ENCODE results near the gene NOP16.
A peak's percentile ranks its signal among the peaks of the same experiment; 100 is the strongest.

The NOP16 gene

GRCh38 chr5:176384366-176384930 is 4.0 kb downstream of the NOP16 start:
- no peak for DNase-seq

DNA sequence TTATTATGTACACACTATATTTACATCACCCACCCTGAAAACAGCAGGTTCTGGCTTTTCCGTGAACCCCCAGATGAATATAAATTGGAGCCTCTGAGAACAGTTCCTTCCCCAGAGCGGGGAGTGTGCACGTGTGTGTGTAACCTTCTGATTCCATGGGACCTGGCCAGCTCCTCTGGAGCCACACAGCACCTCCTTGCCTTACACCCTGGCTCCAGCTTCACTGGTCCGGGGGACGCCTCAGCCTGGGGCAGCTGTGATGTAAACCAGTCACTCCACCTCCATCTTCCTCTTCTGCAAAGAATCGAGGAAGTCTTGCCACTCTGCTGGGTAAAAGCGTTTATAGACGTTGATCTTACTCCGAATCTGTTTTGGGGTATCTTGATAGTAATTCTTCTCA is 4.4 kb downstream of the NOP16 start:
- DNase-seq: no peak

- DNase-seq: no peak
Observed at GRCh38 chr5:176383248-176383905, 5.0 kb downstream of the NOP16 start.

DNA sequence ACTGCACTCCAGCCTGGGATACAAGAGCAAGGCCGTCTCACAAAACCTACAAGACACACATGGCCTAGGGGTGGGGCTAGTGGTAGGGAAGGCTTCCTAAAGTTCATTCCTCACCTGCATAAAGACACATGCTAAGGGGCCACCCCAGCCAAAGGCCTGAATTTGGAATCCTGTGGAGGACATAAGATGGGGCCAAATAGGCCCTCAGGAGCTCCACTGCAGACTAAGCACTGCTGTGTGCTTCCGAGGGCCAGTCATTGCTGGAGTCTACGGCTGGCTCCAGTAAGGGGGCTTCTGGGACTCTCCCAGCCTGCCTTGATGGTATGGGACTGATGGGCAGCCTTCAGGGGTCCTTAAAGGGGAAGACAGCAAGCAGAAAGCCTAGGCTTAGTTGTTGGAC is 5.7 kb downstream of the NOP16 start:
- no peak for DNase-seq

- DNase-seq: no peak
Observed at GRCh38 chr5:176381979-176382378, 6.4 kb downstream of the NOP16 start.

DNA sequence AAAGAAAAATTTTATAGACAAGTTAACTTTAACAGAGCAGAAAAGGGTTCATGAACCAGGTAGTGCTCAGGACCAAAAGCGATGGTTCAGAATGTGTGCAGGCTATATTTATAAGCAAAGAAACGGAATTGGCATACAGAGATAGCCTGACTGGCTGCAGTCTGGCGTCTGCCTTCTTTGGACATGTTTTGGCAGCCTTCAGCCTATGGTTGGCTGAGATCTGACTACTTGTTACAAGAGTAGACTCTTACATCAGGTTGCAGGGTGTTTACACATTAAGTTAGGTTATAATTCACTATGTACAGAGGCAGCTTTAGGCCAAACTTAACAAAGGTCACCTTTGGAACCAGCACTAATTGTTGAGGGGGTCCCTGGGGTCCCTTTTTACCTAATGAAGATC is 7.0 kb downstream of the NOP16 start:
- DNase-seq: no peak

- DNase-seq: no peak
Observed at GRCh38 chr5:176379881-176380280, 8.5 kb downstream of the NOP16 start.

GRCh38 chr5:176373100-176373818 is 15.1 kb downstream of the NOP16 start:
- no peak for DNase-seq

DNA sequence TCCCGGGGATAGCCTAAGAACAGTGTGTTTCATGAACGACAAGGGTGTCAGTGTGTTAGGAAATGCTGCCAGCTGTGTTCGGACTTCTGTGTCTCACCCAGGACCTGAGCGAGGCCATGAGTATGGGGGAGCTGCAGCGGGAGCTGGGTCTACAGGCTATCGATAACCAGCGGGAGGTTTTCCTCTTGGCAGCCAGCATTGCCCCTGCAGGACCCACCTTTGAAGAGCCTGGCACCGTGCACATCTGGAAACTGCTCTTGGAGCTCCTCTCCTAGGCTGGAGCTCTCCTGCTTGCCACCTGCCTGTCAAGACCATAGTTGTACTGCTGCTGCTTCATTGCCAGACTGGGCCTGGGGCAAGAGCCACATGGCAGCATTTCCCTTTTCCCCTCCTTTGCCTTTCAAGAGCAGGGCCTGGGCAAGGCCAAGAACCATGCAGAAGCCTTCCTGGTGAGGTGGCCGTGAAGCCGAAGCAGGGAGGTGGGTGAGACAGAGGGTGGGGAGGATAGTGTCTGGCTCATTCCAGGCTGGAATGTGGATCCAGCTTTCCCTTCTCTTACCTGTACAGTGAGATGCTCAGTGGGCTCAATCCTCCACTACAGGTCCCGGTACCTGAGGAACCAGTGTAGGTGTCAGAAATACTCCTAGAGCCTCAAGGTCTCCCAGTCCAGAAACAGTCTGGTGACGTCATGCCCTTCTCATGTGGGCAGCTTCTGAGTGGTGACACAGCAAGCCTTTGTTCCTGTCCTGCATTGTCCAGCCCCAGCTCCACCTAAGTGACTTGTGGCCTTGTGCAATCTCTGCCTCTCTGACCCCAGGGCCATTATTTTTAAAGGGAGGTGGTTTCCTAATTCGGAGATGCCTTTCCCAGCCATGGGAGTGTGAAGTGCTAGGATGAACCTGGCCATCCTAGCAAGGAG is 16.5 kb downstream of the NOP16 start:
- peak in 1 of 2 donors; percentile 24 for DNase-seq

DNA sequence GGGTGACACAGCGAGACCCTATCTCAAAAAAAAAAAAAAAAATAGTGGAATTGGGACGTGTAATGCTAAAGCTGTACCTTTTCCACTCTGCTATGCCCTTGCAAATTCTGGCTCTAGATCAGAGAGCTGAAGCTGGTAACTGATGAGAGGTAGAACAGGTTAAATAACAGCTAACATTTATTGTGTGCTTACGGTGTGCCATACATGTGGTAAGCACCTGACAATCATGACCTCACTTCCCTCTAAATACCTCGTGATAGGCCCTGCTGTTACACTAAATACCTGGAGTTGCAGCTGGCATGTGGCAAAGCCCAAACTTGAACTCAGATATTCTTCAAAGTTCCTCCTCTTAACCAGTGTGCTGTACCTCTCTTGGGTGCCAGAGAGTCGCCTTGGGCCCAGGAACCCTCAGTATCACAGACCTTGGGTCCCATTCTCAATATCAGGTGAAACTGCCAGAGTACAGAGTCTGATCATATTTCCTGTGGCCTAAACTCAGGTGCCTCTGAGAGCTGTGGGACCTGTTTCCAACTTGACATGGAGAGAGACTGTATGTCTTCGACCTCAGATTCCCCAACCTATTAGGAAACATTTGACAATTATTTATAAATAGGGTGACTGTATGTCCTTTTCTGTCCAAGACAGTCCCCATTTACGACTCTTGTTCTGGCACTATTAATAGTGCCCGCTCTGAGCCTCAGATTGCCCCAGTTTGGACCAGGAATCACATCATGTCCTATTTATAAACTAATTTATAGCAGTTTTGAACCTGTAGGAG is 18.3 kb downstream of the NOP16 start:
- no peak for DNase-seq

DNA sequence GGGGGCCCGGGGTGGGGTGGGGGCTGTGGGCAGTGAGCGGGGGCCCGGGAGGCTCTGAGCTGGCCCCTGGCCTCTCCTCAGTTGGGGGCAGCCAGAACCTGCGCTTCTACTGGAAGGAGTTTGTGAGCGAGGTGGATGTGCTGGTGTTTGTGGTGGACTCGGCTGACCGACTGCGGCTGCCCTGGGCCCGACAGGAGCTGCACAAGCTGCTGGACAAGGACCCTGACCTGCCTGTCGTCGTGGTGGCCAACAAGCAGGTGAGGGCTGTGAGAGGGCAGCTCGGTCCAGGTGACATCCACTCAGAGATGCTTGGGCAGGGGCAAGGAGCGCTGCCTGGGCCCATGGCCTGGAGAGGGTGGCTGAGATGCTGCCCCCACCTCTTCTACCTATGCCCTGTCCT is 19.7 kb downstream of the NOP16 start:
- no peak for DNase-seq

DNA sequence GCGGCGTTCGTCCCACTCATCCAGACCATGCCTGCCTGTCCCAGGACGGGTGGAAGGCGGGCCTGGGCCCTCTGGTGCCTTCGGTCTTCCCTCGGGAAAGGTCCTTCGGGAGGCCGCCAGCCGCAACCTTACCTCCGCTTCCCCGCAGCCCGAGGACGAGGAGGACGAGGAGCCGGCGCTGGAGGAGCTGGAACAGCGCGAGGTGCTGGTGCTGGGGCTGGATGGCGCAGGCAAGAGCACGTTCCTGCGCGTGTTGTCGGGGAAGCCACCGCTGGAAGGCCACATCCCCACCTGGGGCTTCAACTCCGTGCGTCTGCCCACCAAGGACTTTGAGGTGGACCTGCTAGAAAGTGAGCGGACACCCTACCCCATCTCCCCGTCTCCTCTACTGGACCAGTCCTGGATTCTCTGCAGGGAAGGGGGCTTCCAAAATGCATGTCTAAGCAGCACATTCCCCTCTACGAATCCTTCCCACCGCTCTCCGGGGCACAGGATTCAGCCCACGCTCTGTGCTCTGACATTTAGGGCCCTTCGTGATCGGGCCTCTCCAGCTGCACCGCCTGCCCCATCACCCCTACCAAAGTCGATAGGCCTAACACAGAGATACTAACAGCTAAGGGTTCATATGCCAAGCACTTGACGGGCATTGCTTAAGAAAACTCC is 22.0 kb downstream of the NOP16 start:
- no peak for DNase-seq

DNA sequence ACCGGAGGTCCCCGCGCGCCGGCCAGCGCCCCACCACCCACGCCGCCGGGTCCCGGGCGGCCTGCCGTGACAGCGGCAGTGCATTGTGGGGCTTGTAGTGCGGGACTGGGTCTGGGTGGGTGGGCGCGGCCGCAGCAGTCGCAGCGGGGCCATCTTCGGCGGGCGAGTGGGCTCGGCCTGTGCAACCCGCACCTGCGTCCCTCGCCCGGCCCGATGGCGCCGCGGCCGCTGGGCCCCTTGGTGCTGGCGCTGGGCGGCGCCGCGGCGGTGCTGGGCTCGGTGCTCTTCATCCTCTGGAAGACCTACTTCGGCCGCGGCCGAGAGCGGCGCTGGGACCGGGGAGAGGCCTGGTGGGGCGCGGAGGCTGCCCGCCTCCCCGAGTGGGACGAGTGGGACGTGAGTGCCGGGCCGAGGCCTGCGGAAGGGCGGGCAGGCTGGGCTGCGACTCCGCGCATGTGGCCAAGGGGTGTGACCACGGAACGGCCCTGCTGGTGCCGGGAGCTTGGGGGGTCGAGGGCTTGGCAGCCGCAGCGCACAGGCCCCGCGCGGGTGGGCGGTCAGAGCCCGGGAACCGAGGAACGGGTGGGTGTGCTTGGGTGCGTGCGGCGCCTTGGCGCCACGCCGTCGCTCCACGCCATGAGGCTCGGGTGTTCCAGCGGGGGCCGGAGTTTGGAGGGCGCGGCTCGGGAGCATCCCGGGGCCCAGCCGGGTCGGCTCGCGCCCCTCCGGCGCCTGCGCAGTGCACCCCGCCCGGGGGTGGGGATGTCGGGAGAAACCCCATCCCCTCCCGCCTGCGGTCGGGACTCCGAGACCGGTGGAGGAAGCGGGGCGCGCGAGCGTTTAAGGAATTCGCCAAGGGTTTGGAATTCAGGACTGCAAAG is 22.8 kb downstream of the NOP16 start, which contains the start of gene ARL10:
ARL10 (plus strand) TSS at position 137 of the 881 bp plus-strand sequence; CDS start at position 214, 77 bp downstream.
- DNase-seq: peak; percentile 27 to 66

DNA sequence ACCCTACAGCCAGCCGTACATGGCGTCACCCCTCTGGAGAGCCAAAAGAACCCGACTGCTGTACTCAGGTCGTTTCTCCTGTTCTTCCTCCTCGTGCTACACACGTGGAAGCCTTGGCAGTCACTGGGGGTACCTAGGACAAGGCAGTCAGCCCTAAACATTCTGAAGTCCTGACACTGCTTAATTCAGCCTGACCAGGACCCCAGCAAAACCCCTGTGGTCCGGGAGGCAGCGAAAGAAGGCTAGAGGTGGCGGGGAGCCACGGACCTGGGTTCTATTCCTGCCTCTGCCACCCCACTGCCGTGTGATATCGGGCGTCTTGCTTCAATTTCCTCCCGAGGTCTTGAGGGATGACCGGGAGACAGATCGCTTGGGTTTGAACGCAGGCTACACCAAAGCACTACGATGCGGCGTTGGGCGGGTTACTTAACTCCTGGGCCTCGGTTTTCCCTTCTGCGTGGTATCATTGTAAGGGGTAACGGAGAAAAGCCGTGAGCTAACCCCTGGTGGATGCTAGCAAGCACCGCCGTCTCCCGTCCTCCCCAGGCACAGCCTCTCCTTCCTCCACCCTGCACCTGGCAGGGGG is 23.5 kb downstream of the NOP16 start:
- DNase-seq: no peak

- DNase-seq: no peak
Observed at GRCh38 chr5:176362233-176362490, 26.2 kb downstream of the NOP16 start.

GRCh38 chr5:176361437-176362232 is 26.8 kb downstream of the NOP16 start, which contains the start of gene KIAA1191:
Gene KIAA1191 (minus strand): TSS chr5:176361764. CDS start chr5:176359508, 2,256 bp downstream.
- peak; percentile 94 to 97 for DNase-seq

- DNase-seq: no peak
Observed at GRCh38 chr5:176360894-176361436, 27.4 kb downstream of the NOP16 start.

DNA sequence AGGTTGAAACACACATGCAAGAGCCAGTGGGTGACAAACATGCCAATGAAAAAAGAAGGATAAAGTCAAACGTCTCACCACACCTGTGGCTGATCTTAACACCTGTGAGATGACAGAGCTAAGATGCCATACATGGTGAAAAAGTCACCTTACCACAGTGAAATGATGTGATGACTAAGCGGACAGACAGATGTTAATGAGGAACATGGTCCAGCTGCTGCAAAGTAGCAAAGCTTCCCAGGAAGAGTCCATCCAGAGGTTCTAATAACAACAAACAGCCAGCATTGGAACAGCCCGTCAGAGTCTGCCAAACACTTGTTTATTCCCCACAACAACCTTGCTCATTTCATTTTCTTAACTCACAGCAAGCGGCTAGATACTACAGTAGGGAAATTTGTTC is 28.7 kb downstream of the NOP16 start:
- DNase-seq: no peak

GRCh38 chr5:176356179-176356566 is 32.2 kb downstream of the NOP16 start:
- DNase-seq: no peak
